ENCODE data around the gene DUSP23. TPM values are rescaled to one million over a fixed set of nuclear protein-coding genes. Genes with fewer than 3 reads are reported as not detected.

DUSP23 gene
- total RNA-seq, 1 experiment from 2014 or later: 35.8 TPM

DNA sequence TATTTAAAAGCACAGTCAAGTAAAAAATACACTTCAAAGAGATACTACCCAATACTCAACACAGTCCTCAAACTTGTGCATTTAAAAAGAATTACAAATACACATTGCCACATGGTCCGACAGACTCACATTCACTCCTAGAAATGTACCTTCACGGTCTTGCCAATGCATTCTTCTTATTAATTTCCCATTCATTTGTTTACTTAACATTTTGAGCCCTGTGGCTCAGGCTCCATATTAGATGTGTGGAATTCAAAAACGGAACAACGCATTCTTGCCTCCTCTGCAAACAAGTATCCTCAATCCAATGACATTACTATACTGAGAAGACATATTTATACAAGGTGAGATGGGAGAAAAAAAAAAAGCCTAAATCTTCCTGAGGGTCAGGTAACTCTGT, 2.5 kb upstream of the DUSP23 start (continued):
- TF ChIP-seq, protein P1, sequence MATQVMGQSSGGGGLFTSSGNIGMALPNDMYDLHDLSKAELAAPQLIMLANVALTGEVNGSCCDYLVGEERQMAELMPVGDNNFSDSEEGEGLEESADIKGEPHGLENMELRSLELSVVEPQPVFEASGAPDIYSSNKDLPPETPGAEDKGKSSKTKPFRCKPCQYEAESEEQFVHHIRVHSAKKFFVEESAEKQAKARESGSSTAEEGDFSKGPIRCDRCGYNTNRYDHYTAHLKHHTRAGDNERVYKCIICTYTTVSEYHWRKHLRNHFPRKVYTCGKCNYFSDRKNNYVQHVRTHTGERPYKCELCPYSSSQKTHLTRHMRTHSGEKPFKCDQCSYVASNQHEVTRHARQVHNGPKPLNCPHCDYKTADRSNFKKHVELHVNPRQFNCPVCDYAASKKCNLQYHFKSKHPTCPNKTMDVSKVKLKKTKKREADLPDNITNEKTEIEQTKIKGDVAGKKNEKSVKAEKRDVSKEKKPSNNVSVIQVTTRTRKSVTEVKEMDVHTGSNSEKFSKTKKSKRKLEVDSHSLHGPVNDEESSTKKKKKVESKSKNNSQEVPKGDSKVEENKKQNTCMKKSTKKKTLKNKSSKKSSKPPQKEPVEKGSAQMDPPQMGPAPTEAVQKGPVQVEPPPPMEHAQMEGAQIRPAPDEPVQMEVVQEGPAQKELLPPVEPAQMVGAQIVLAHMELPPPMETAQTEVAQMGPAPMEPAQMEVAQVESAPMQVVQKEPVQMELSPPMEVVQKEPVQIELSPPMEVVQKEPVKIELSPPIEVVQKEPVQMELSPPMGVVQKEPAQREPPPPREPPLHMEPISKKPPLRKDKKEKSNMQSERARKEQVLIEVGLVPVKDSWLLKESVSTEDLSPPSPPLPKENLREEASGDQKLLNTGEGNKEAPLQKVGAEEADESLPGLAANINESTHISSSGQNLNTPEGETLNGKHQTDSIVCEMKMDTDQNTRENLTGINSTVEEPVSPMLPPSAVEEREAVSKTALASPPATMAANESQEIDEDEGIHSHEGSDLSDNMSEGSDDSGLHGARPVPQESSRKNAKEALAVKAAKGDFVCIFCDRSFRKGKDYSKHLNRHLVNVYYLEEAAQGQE (IDR thresholded peaks at IDR 0.05; ENCODE audit: low read depth): no peak
- TF ChIP-seq POLR2A (IDR thresholded peaks at IDR 0.05; ENCODE audit: borderline replicate concordance, extremely low read depth, insufficient read depth, insufficient read length) (no peak), EGR1 (IDR thresholded peaks at IDR 0.05; ENCODE audit: low read depth) (no peak), EZH2phosphoT487 (IDR thresholded peaks at IDR 0.05; ENCODE audit: borderline replicate concordance) (no peak)

DNA sequence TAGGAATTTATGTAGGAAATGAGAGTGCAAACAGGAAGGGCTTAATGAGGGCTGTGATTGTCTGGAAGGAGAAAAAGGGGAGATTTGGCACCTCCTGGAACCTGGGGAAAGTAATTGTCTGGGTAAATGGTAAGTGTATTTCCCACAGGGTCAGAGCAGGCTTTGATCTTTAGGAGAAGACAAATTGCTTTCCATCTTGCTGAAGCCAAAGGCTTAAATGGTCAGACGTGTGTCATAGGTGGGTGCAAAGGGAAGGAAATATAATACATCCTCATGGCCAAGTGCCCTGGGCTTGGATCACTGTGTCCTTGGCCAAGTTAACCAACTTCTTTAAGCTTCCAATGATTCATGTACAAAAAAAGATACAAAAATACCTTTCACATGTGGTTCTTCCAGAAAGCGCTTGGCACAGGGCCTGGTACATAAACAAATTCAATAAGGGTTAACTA, 1.3 kb upstream of the DUSP23 start:
- no peak overlapping the region for H3K4me3 ChIP-seq (replicated peaks in 1 of 2; ENCODE audit: low read depth in 1 of 2, low read length in 2 of 2)
- no peak overlapping the region for H3K27ac ChIP-seq (ENCODE audit: low read depth, low read length)
- H3K9me2 ChIP-seq (ENCODE audit: insufficient read depth): no peaks in the 10 kb centered on the region
- peaks cover 3 to 21% of the 10 kb centered on the region in 2 experiments; a peak in 2 of 4 replicates for H3K4me1 ChIP-seq (ENCODE audit: control insufficient read depth in 1 of 2, insufficient read depth in 2 of 2, low read length in 2 of 2)
- no peaks in the 10 kb centered on the region for H3K27me3 ChIP-seq (ENCODE audit: insufficient read depth, low read length)
- TF ChIP-seq, protein P2, sequence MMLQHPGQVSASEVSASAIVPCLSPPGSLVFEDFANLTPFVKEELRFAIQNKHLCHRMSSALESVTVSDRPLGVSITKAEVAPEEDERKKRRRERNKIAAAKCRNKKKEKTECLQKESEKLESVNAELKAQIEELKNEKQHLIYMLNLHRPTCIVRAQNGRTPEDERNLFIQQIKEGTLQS (IDR thresholded peaks at IDR 0.05): no peak
- TF ChIP-seq, protein P3, sequence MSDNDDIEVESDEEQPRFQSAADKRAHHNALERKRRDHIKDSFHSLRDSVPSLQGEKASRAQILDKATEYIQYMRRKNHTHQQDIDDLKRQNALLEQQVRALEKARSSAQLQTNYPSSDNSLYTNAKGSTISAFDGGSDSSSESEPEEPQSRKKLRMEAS (IDR thresholded peaks at IDR 0.05): no peak
- no peak for TF ChIP-seq EZH2phosphoT487 (IDR thresholded peaks at IDR 0.05; ENCODE audit: borderline replicate concordance)
- TF ChIP-seq JUND (IDR thresholded peaks at IDR 0.05): no peak
- TF ChIP-seq EGR1 (IDR thresholded peaks at IDR 0.05; ENCODE audit: low read depth): no peak
- TF ChIP-seq, protein P1 (IDR thresholded peaks at IDR 0.05; ENCODE audit: low read depth): no peak
- no peak for TF ChIP-seq ZNF274 (IDR thresholded peaks at IDR 0.05; ENCODE audit: low read depth, low read length)
- TF ChIP-seq ELF1 (IDR thresholded peaks at IDR 0.05; ENCODE audit: borderline replicate concordance, low read depth): no peak
- TF ChIP-seq EZH2 (IDR thresholded peaks at IDR 0.05): no peak
- no peak for TF ChIP-seq CEBPB (IDR thresholded peaks at IDR 0.05; ENCODE audit: low read depth)
- no peak for TF ChIP-seq POLR2AphosphoS5 (IDR thresholded peaks at IDR 0.05; ENCODE audit: low read depth, low read length)
- TF ChIP-seq SRF (IDR thresholded peaks at IDR 0.05; ENCODE audit: low read depth): no peak
- no peak for TF ChIP-seq RAD21 (IDR thresholded peaks at IDR 0.05; ENCODE audit: low read depth)
- no peak for TF ChIP-seq TCF7L2 (IDR thresholded peaks at IDR 0.05; ENCODE audit: borderline replicate concordance, extremely low read depth, insufficient read depth, insufficient read length)
- TF ChIP-seq ZFX (IDR thresholded peaks at IDR 0.05): no peak
- no peak for ATAC-seq
- intact Hi-C loops (cut with micrococcal nuclease): no loop called here
- ChIA-PET POLR2A (no interaction called here), RAD21 (ENCODE audit: low non-redundant PET in 1 of 2, low total read pairs in 2 of 2, uncharacterized antibody in 2 of 2, unreplicated experiment in 2 of 2) (no interaction called here), CTCF (interaction anchor here (1.2 kb wide), 1 partner anchor 111 kb away, joined by 4 read pairs; no protein-coding TSS in a partner anchor)
- no peaks in the 10 kb centered on the region for H3K36me3 ChIP-seq (ENCODE audit: control insufficient read depth in 1 of 2, insufficient read depth in 2 of 2, low read length in 2 of 2)
- peak overlapping the region; percentile 74; the same call in 1 of the 2 replicates for H3K4me2 ChIP-seq (ENCODE audit: low read length)
- no TSS peak for BruUV-seq (replicated peaks)
- H2AFZ ChIP-seq (ENCODE audit: low read depth, low read length, poor library complexity, severe bottlenecking): peak overlapping the region; percentile 99
- no peaks in the 10 kb centered on the region for H3K9me3 ChIP-seq (ENCODE audit: control insufficient read depth in 1 of 2, insufficient read depth in 1 of 2, low read depth in 1 of 2, low read length in 2 of 2)
- DNase-seq (ENCODE audit: low read depth, low spot score): no peak
- no peak overlapping the region for H3K9ac ChIP-seq (ENCODE audit: low read length)
- no peaks in the 10 kb centered on the region for H4K20me1 ChIP-seq (ENCODE audit: insufficient read depth)
- no peaks in the 10 kb centered on the region for H3K79me2 ChIP-seq (ENCODE audit: insufficient read depth, low read length)
